CD14-positive monocyte (primary cell): ENCODE data around the gene LHX3. TPM values are rescaled to one million over a fixed set of nuclear protein-coding genes. Genes with fewer than 3 reads are reported as not detected.
A peak's percentile ranks its signal among the peaks of the same experiment; 100 is the strongest.

Source experiments
- DNase-seq, 3 donors: peaks; one replicate each; pipeline ENCODE4 v3.0.0-alpha.2; 2011 to 2022
- H2AFZ ChIP-seq: 2 replicates; pipeline ENCODE4 v1.6.0; 2012; ENCODE audit warnings: mild to moderate bottlenecking, low read depth, low read length, inconsistent platforms; ENCODE audit not compliant: insufficient read depth, poor library complexity, severe bottlenecking
- H3K27ac ChIP-seq, 2 donors: 1 replicate in 1 of 2; 2 replicates in 1 of 2; pipeline ENCODE4 v1.5.1; 2012 to 2013; ENCODE audit warnings: low read length in 2 of 2, control low read depth in 1 of 2, inconsistent platforms in 1 of 2, low read depth in 1 of 2, mild to moderate bottlenecking in 1 of 2
- H3K27me3 ChIP-seq, 2 donors: one replicate each; pipeline versions ENCODE4 v1.6.0 to v1.6.1; 2011 to 2013; ENCODE audit warnings: low read length in 2 of 2; ENCODE audit not compliant: control insufficient read depth in 2 of 2, insufficient read depth in 2 of 2
- H3K36me3 ChIP-seq, 2 donors: replicated peaks in 1 of 2; 1 replicate in 1 of 2; 2 replicates in 1 of 2; pipeline versions ENCODE4 v1.5.1 to v1.6.1; 2012 to 2013; ENCODE audit warnings: low read length in 2 of 2, control low read depth in 1 of 2, inconsistent platforms in 1 of 2, mild to moderate bottlenecking in 1 of 2; ENCODE audit not compliant: insufficient read depth in 2 of 2, control insufficient read depth in 1 of 2
- H3K4me1 ChIP-seq, 2 donors: 1 replicate in 1 of 2; 2 replicates in 1 of 2; pipeline versions ENCODE4 v1.5.1 to v1.6.1; 2012 to 2013; ENCODE audit warnings: low read length in 2 of 2, control low read depth in 1 of 2, inconsistent platforms in 1 of 2, mild to moderate bottlenecking in 1 of 2, moderate library complexity in 1 of 2; ENCODE audit not compliant: insufficient read depth in 2 of 2, control insufficient read depth in 1 of 2
- H3K4me2 ChIP-seq: replicated peaks from 2 replicates; pipeline ENCODE3; 2012; ENCODE audit warnings: low read length, moderate library complexity, mild to moderate bottlenecking; ENCODE audit not compliant: poor library complexity, severe bottlenecking; ENCODE audit errors: extremely low read depth
- H3K4me3 ChIP-seq, 3 experiments: fragments of 200-600 bp in 1 of 3; sonication (generic) in 1 of 3; replicated peaks in 1 of 3; 1 replicate in 2 of 3; 2 replicates in 1 of 3; pipeline ENCODE4 v1.5.1; 2011 to 2013; ENCODE audit warnings: low read length in 3 of 3, mild to moderate bottlenecking in 3 of 3, control low read depth in 2 of 3, low read depth in 2 of 3, inconsistent platforms in 1 of 3, moderate library complexity in 1 of 3
- H3K79me2 ChIP-seq: 2 replicates; pipeline ENCODE4 v1.6.0; 2012; ENCODE audit warnings: mild to moderate bottlenecking, control low read depth, inconsistent platforms, low read length, moderate library complexity; ENCODE audit not compliant: insufficient read depth
- H3K9ac ChIP-seq: 2 replicates; pipeline ENCODE4 v1.6.0; 2017; ENCODE audit warnings: low read length, mild to moderate bottlenecking; ENCODE audit not compliant: insufficient read depth, poor library complexity, severe bottlenecking
- H3K9me3 ChIP-seq, 2 donors: replicated peaks in 1 of 2; 1 replicate in 1 of 2; 2 replicates in 1 of 2; pipeline versions ENCODE4 v1.5.1 to v1.6.1; 2012 to 2013; ENCODE audit warnings: low read length in 2 of 2, control low read depth in 1 of 2; ENCODE audit not compliant: control insufficient read depth in 1 of 2, insufficient read depth in 1 of 2
- H4K20me1 ChIP-seq: 2 replicates; pipeline ENCODE4 v1.6.0; 2012; ENCODE audit warnings: mild to moderate bottlenecking, low read length, control low read depth, moderate library complexity; ENCODE audit not compliant: insufficient read depth
- H3K27ac Mint-ChIP-seq, 7 donors: one replicate each; pipeline ENCODE4 v1.8.0; 2020; ENCODE audit warnings: mild to moderate bottlenecking in 7 of 7, mixed read lengths in 7 of 7, moderate library complexity in 6 of 7, inconsistent platforms in 2 of 7
- H3K27me3 Mint-ChIP-seq, 3 donors: one replicate each; pipeline ENCODE4 v1.8.0; 2021 to 2022; ENCODE audit warnings: low read depth in 3 of 3, mild to moderate bottlenecking in 3 of 3, mixed read lengths in 3 of 3, moderate library complexity in 3 of 3, inconsistent platforms in 1 of 3
- H3K36me3 Mint-ChIP-seq, 2 donors: one replicate each; pipeline ENCODE4 v1.8.0; 2020; ENCODE audit warnings: mixed read lengths in 2 of 2, inconsistent platforms in 1 of 2, mild to moderate bottlenecking in 1 of 2
- H3K4me1 Mint-ChIP-seq: one replicate; pipeline ENCODE4 v1.8.0; 2020; ENCODE audit warnings: mild to moderate bottlenecking, mixed read lengths
- H3K4me3 Mint-ChIP-seq, 2 donors: one replicate each; pipeline ENCODE4 v1.8.0; 2020; ENCODE audit warnings: mild to moderate bottlenecking in 2 of 2, mixed read lengths in 2 of 2, moderate library complexity in 1 of 2
- H3K9me3 Mint-ChIP-seq, 7 donors: one replicate each; pipeline ENCODE4 v1.8.0; 2020 to 2022; ENCODE audit warnings: mixed read lengths in 7 of 7, mild to moderate bottlenecking in 6 of 7, moderate library complexity in 6 of 7, inconsistent platforms in 2 of 7
- WGBS: methylation state at CpG from one replicate; pipeline ENCODE4 v1.1.5; 2013; ENCODE audit warnings: missing lambda C conversion rate; ENCODE audit not compliant: insufficient coverage; 5-methylcytosine and 5-hydroxymethylcytosine counted together
- intact Hi-C, 2 donors: fragments of 100-400 bp; cut with micrococcal nuclease; formaldehyde crosslinking; loops; one replicate each; pipeline versions ENCODE4 v1.15.0 to v1.15.1; 2023
- polyA plus RNA-seq, 3 donors: library from polyadenylated mRNA; depleted of rRNA in 1 of 3; unstranded in 2 of 3; stranded (reverse) in 1 of 3; fragments of 300-500 nt in 2 of 3; fragments of >200 nt in 1 of 3; fragmentation: Illumina TruSeq in 2 of 3; gene quantifications; 1 replicate in 2 of 3; 2 replicates in 1 of 3; pipeline ENCODE4 v1.2.3, GENCODE V29; 2012 to 2021
- TF ChIP-seq, protein P1 (sequence below): fragments of 200-600 bp; IDR thresholded peaks from one replicate; pipeline ENCODE4 v1.8.0; 2022; ENCODE audit warnings: antibody characterized with exemption, mild to moderate bottlenecking

LHX3 gene
- polyA plus RNA-seq, 3 donors = not detected

DNA sequence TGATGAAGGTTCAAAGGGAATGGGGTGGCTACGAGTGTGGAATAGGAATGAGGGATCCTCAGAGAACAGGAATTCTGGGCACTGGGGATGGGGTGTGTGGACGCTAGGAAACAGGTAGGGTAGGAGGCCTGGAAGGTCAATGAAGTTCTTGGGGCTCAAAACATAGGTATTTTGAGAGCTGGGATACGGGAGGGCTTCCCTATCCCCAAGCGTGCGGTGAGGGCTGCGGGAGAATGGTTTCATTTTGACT is 40.0 kb upstream of the LHX3 start:
- H4K20me1 ChIP-seq = peaks cover 7% of the 10 kb centered on the region
- Mint-ChIP-seq H3K9me3 (peaks cover 0 to 3% (median 0%) of the 10 kb centered on the region in 7 donors), H3K36me3 (peaks cover 0 to 9% of the 10 kb centered on the region in 2 donors), H3K4me3 (peak overlapping the region; percentile 81 to 89), H3K4me1 (peaks cover 44% of the 10 kb centered on the region), H3K27me3 (peaks cover 4 to 9% (median 6%) of the 10 kb centered on the region in 3 donors), H3K27ac (peak overlapping the region in 5 of 7 donors; percentile 58 to 84 (median 78))
- peaks cover 33% of the 10 kb centered on the region for H3K79me2 ChIP-seq
- H3K9ac ChIP-seq = peak overlapping the region; percentile 64
- no peak for DNase-seq
- peak overlapping the region; percentile 36 to 82 (median 79) for H3K4me3 ChIP-seq
- H3K4me2 ChIP-seq = peak overlapping the region; percentile 93
- TF ChIP-seq, protein P1, sequence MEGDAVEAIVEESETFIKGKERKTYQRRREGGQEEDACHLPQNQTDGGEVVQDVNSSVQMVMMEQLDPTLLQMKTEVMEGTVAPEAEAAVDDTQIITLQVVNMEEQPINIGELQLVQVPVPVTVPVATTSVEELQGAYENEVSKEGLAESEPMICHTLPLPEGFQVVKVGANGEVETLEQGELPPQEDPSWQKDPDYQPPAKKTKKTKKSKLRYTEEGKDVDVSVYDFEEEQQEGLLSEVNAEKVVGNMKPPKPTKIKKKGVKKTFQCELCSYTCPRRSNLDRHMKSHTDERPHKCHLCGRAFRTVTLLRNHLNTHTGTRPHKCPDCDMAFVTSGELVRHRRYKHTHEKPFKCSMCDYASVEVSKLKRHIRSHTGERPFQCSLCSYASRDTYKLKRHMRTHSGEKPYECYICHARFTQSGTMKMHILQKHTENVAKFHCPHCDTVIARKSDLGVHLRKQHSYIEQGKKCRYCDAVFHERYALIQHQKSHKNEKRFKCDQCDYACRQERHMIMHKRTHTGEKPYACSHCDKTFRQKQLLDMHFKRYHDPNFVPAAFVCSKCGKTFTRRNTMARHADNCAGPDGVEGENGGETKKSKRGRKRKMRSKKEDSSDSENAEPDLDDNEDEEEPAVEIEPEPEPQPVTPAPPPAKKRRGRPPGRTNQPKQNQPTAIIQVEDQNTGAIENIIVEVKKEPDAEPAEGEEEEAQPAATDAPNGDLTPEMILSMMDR = no peak
- intact Hi-C loops = loop anchor here (5.0 to 10.0 kb wide), 2 partner anchors 117 to 340 kb away; partner anchors contain the start of genes CAMSAP1 (in 1 of the 2) and DNLZ (in 1 of the 2)
- peaks cover 24 to 29% of the 10 kb centered on the region in 2 donors for H3K4me1 ChIP-seq
- 4% methylated on average over 5 of the region's 6 CpGs for WGBS
- no peaks in the 10 kb centered on the region for H3K27me3 ChIP-seq
- H3K9me3 ChIP-seq = no peaks in the 10 kb centered on the region
- H3K36me3 ChIP-seq = no peaks in the 10 kb centered on the region
- H2AFZ ChIP-seq = peak overlapping the region; percentile 79
- H3K27ac ChIP-seq = no peak overlapping the region

DNA sequence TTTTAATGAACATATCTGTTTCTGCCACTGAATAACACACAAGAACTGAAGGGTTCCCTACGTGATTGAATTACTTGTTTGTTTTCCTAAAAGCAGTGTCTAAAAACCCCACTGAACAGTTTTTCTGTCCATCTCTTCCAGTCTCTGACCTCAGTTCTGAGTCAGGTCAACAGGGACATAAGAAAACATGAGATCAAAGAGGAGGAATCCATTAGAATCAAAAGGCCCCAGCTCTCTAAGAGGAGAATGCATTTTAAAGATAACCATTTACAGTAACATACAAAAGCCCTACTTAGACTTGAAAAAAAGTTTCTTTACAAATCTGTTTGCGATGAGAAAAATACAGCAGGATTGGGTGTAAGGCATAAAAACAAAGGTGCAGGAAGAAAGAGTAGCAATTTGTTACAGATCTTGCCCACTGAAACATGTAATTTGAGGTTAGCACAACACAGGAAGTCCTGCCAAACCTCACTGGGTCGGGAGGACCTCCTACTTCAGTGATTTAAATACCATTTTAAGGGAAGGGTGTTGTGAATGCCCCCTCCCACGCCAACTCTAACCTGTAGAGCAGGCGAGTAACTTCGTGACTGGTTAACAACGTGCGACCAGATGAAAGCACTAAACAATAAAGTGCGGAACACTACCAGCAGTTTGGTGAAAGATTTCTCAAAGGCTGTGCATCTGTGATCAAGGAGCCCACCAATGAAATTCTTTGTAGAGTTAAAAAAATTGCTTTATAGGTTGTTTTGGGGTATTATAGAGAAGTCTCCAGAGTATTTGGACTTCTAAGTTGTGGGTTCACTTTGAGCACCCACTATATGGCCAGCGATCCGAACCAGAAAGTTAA is 39.4 kb upstream of the LHX3 start:
- Histone ChIP-seq H3K27me3 (no peaks in the 10 kb centered on the region), H3K4me2 (peak overlapping the region; percentile 93), H3K4me3 (peak overlapping the region in 2 of 3 experiments; percentile 36 to 82), H3K9me3 (no peaks in the 10 kb centered on the region), H3K36me3 (no peaks in the 10 kb centered on the region), H4K20me1 (peaks cover 11% of the 10 kb centered on the region), H3K9ac (no peak overlapping the region), H2AFZ (peak overlapping the region; percentile 79), H3K27ac (no peak overlapping the region), H3K4me1 (peaks cover 29 to 35% of the 10 kb centered on the region in 2 donors), H3K79me2 (peaks cover 33% of the 10 kb centered on the region)
- TF ChIP-seq, protein P1 = no peak
- H3K27me3 Mint-ChIP-seq = peaks cover 4 to 9% (median 6%) of the 10 kb centered on the region in 3 donors
- H3K4me1 Mint-ChIP-seq = peaks cover 49% of the 10 kb centered on the region
- no peak for DNase-seq
- peaks cover 0 to 9% of the 10 kb centered on the region in 2 donors for H3K36me3 Mint-ChIP-seq
- intact Hi-C loops = loop anchor here in 1 of 2 donors (10.0 kb wide), 1 partner anchor 340 kb away; the partner anchor contains the start of gene CAMSAP1
- peak overlapping the region; percentile 81 to 89 for H3K4me3 Mint-ChIP-seq
- H3K27ac Mint-ChIP-seq = peak overlapping the region in 4 of 7 donors; percentile 58 to 84 (median 77)
- H3K9me3 Mint-ChIP-seq = peaks cover 0 to 3% (median 0%) of the 10 kb centered on the region in 7 donors
- WGBS = 47% methylated on average over 9 of the region's 11 CpGs
